ENCODE data around the gene FAAP20. TPM values are rescaled to one million over a fixed set of nuclear protein-coding genes. Genes with fewer than 3 reads are reported as not detected.

The FAAP20 gene
- total and polyA plus RNA-seq, 2 of the 8 experiments (the other 6 are each of a cell fraction or from before 2014, with no cell fraction given) = 58.4 to 99.8 TPM

GRCh38 chr1:2152954-2153353, 41.6 kb downstream of the FAAP20 start:
- CTCF ChIA-PET (ENCODE audit: partially characterized antibody) = interaction anchor here (2.3 kb wide), 1 partner anchor 13 kb away, joined by 11 read pairs; no protein-coding TSS in a partner anchor
- Histone ChIP-seq H3K79me2 (ENCODE audit: control insufficient read depth in 1 of 2, insufficient read depth in 2 of 2, low read length in 2 of 2) (peaks cover 0 to 4% of the 10 kb centered on the region in 2 experiments; a peak in 1 of 4 replicates), H3K79me1 (ENCODE audit: low read depth, low read length) (no peaks in the 10 kb centered on the region; the same call in none of the 2 replicates), H3K18ac (ENCODE audit: extremely low read depth, low read length) (no peak overlapping the region), H4K91ac (replicated peaks; ENCODE audit: insufficient read length, low read length) (no peak overlapping the region), H2BK20ac (ENCODE audit: low read length) (no peak overlapping the region), H3K4me1 (replicated peaks in 1 of 4; ENCODE audit: control insufficient read depth in 3 of 4, insufficient read depth in 4 of 4, low read length in 3 of 4) (no peaks in the 10 kb centered on the region), H3K27ac (ENCODE audit: low read depth, low read length) (no peak overlapping the region), H2BK5ac (ENCODE audit: low read depth, low read length) (no peak overlapping the region), H2BK120ac (replicated peaks; ENCODE audit: low read depth, low read length) (no peak overlapping the region), H3K23ac (ENCODE audit: insufficient read length) (no peak overlapping the region), H4K5ac (ENCODE audit: insufficient read length, low read depth, low read length) (no peak overlapping the region), H4K20me1 (replicated peaks in 1 of 2; ENCODE audit: control insufficient read depth in 1 of 2, insufficient read depth in 2 of 2, low read length in 2 of 2) (peaks cover 0 to 17% of the 10 kb centered on the region in 2 experiments), H3K4me3 (ENCODE audit: extremely low read depth in 1 of 4, insufficient read depth in 2 of 4, low read depth in 3 of 4, low read length in 4 of 4) (no peak overlapping the region), H3K56ac (replicated peaks; ENCODE audit: insufficient read length, low read depth, low read length) (no peak overlapping the region), H2AK5ac (ENCODE audit: low read depth, low read length) (no peak overlapping the region), H3K36me3 (ENCODE audit: control insufficient read depth in 2 of 4, insufficient read depth in 4 of 4, low read length in 3 of 4) (peaks cover 0 to 21% (median 7%) of the 10 kb centered on the region in 4 experiments; a peak in 6 of 8 replicates), H2AFZ (ENCODE audit: low read length) (no peak overlapping the region), H3K4ac (replicated peaks; ENCODE audit: insufficient read length, low read depth, low read length) (no peak overlapping the region), H4K8ac (ENCODE audit: extremely low read depth, insufficient read depth, low read length) (no peak overlapping the region; the same call in 1 of the 2 replicates), H2BK15ac (ENCODE audit: low read length) (no peak overlapping the region), H3K9me3 (ENCODE audit: insufficient read depth in 2 of 2, low read depth in 1 of 2, low read length in 1 of 2) (no peaks in the 10 kb centered on the region), H2BK12ac (ENCODE audit: low read depth, low read length) (no peak overlapping the region), H3K4me2 (ENCODE audit: insufficient read depth in 1 of 2, low read depth in 2 of 2, low read length in 2 of 2) (no peak overlapping the region), H3K14ac (ENCODE audit: insufficient read length) (no peak overlapping the region), H3K9ac (replicated peaks in 1 of 4; ENCODE audit: extremely low read depth in 1 of 4, low read depth in 3 of 4, low read length in 3 of 4) (no peak overlapping the region), H3K27me3 (replicated peaks in 1 of 4; ENCODE audit: control insufficient read depth in 3 of 4, extremely low read depth in 1 of 4, insufficient read depth in 3 of 4, low read length in 3 of 4) (no peaks in the 10 kb centered on the region), H3K23me2 (ENCODE audit: low read depth, low read length) (peaks cover 11% of the 10 kb centered on the region; the same call in 1 of the 2 replicates)
- FAIRE-seq (no peak), DNase-seq (ENCODE audit: low read depth in 1 of 2, low spot score in 2 of 2) (no peak)
- 96% methylated on average over 11 of the region's 11 CpGs; no CpG with 5 or more reads in 1 of the 2 experiments for WGBS, 2 experiments (ENCODE audit: extremely low coverage in 1 of 2, insufficient coverage in 1 of 2, insufficient read length in 1 of 2, insufficient replicate concordance in 2 of 2, low coverage in 1 of 2, low lambda C conversion rate in 2 of 2, missing lambda C conversion rate in 1 of 2)
- POLR2A ChIA-PET (ENCODE audit: partially characterized antibody) = no interaction called here
- no peak for TF ChIP-seq ZNF274 (IDR thresholded peaks at IDR 0.05; ENCODE audit: borderline replicate concordance, extremely low read depth, low read length)
- no peak for TF ChIP-seq TAF7 (optimal IDR thresholded peaks at IDR 0.05; ENCODE audit: borderline replicate concordance, low read depth, low read length)
- no peak for TF ChIP-seq EZH2 (IDR thresholded peaks at IDR 0.05; ENCODE audit: low read depth, low read length, severe bottlenecking)
- TF ChIP-seq USF2 (IDR thresholded peaks at IDR 0.05; ENCODE audit: low read length) = no peak
- TF ChIP-seq CBX5 (IDR thresholded peaks at IDR 0.05; ENCODE audit: low read depth, low read length) = no peak
- TF ChIP-seq SP4 (IDR thresholded peaks at IDR 0.05; ENCODE audit: low read length) = no peak
- TF ChIP-seq RNF2 (IDR thresholded peaks at IDR 0.05; ENCODE audit: borderline replicate concordance, low read depth, low read length, missing control alignments, poor library complexity, severe bottlenecking) = no peak
- TF ChIP-seq POU5F1 (IDR thresholded peaks at IDR 0.05; ENCODE audit: low read depth, low read length) = no peak
- TF ChIP-seq EGR1 (IDR thresholded peaks at IDR 0.05; ENCODE audit: borderline replicate concordance, low read depth, low read length) = no peak
- no peak for TF ChIP-seq NANOG (IDR thresholded peaks at IDR 0.05; ENCODE audit: insufficient read depth, low read depth, low read length, poor library complexity, severe bottlenecking)
- TF ChIP-seq SIN3A (conservative IDR thresholded peaks at IDR 0.05 in 1 of 2, IDR thresholded peaks at IDR 0.05 in 1 of 2; ENCODE audit: low read depth in 1 of 2, low read length in 2 of 2) = no peak
- no peak for TF ChIP-seq CBX8 (IDR thresholded peaks at IDR 0.05; ENCODE audit: borderline replicate concordance, low read depth, low read length)

Data from H1 (cell line).